ENCODE data around the gene SYK.

GRCh38 chr9:90919883-90920282, 118.3 kb downstream of the SYK start:
- TF ChIP-seq SPI1 (IDR thresholded peaks at IDR 0.05; ENCODE audit: low read depth, low read length) = no peak
- no peak for TF ChIP-seq POLR2A (IDR thresholded peaks at IDR 0.05; ENCODE audit: low read depth, low read length)
- no peak for TF ChIP-seq POLR2AphosphoS5 (IDR thresholded peaks at IDR 0.05; ENCODE audit: low read depth, low read length)
- TF ChIP-seq TAF1 (IDR thresholded peaks at IDR 0.05; ENCODE audit: low read depth, low read length) = no peak
- no peak for TF ChIP-seq POU2F2 (IDR thresholded peaks at IDR 0.05; ENCODE audit: low read depth, low read length)
- no peak for TF ChIP-seq PAX5 (IDR thresholded peaks at IDR 0.05; ENCODE audit: insufficient read depth, low read length, severe bottlenecking)

Data from GM12891 (cell line).